ENCODE results near the gene ZNF318. TPM values are rescaled to one million over a fixed set of nuclear protein-coding genes. Genes with fewer than 3 reads are reported as not detected.
"Not testable (repeated sequence)": the region's sequence is repeated elsewhere in the genome, so short reads cannot be mapped to it uniquely, and the experiment has no call there.

Gene ZNF318
- total and polyA plus RNA-seq, 2 donors (not counting 1 experiment from before 2014, with no cell fraction given), result 79.7 to 91.8 TPM

- ChIA-PET POLR2A (interaction anchor here (0.7 to 1.9 kb wide), 2 partner anchors 10 to 14 kb away, joined by 3 to 5 read pairs; no protein-coding TSS in a partner anchor), CTCF (interaction anchor here (1.6 kb wide), 1 partner anchor 25 kb away, joined by 4 read pairs; no protein-coding TSS in a partner anchor)
- Histone ChIP-seq H3K27ac (ENCODE audit: low read length in 2 of 2) (no peak overlapping the region), H3K4me3 (ENCODE audit: control extremely low read depth in 1 of 5, extremely low read depth in 1 of 5, insufficient read depth in 1 of 5, low read depth in 2 of 5, low read length in 4 of 5) (no peak overlapping the region), H3K4me2 (replicated peaks; ENCODE audit: low read depth, low read length, poor library complexity, severe bottlenecking) (no peak overlapping the region), H3K9me3 (ENCODE audit: control extremely low read depth in 1 of 3, control insufficient read depth in 2 of 3, insufficient read depth in 1 of 3, low read length in 2 of 3) (no peaks in the 10 kb centered on the region), H3K27me3 (replicated peaks in 1 of 4; ENCODE audit: control extremely low read depth in 1 of 4, control insufficient read depth in 3 of 4, insufficient read depth in 4 of 4, low read length in 3 of 4) (no peaks in the 10 kb centered on the region), H3K36me3 (replicated peaks in 1 of 2; ENCODE audit: control extremely low read depth in 1 of 2, control insufficient read depth in 1 of 2, extremely low read depth in 1 of 2, insufficient read depth in 2 of 2, low read length in 1 of 2) (no peaks in the 10 kb centered on the region), H3K79me2 (ENCODE audit: control insufficient read depth, insufficient read depth, low read length) (peaks cover 18% of the 10 kb centered on the region), H3K9ac (ENCODE audit: low read length) (no peak overlapping the region), H3K4me1 (ENCODE audit: control insufficient read depth in 2 of 2, insufficient read depth in 2 of 2, low read length in 2 of 2) (peaks cover 69 to 70% of the 10 kb centered on the region in 2 donors), H4K20me1 (ENCODE audit: control insufficient read depth, insufficient read depth, low read length, poor library complexity, severe bottlenecking) (no peaks in the 10 kb centered on the region), H2AFZ (ENCODE audit: insufficient read depth, low read depth, low read length, poor library complexity, severe bottlenecking) (no peak overlapping the region)
- ATAC-seq (ENCODE audit: low read depth) (no peak), DNase-seq (no peak)
- WGBS (ENCODE audit: insufficient coverage), result 89% methylated on average over 3 of the region's 5 CpGs
- Mint-ChIP-seq H3K4me1 (peaks cover 59% of the 10 kb centered on the region), H3K27ac (no peak overlapping the region), H3K4me3 (no peak overlapping the region), H3K27me3 (no peaks in the 10 kb centered on the region), H3K9me3 (ENCODE audit: insufficient read depth) (no peaks in the 10 kb centered on the region)
- no peak for TF ChIP-seq CTCF (IDR thresholded peaks at IDR 0.05)
- TF ChIP-seq EZH2 (IDR thresholded peaks at IDR 0.05; ENCODE audit: borderline replicate concordance, insufficient read depth, low read depth, low read length, poor library complexity, severe bottlenecking), result no peak
- intact Hi-C loops (cut with micrococcal nuclease), result no loop called here
These were observed 3.9 kb upstream of the ZNF318 start for GRCh38 chr6:43373252-43373875.

- H2AFZ ChIP-seq (ENCODE audit: insufficient read depth, low read depth, low read length, poor library complexity, severe bottlenecking), result peak overlapping the region; percentile 96
- peaks cover 68 to 72% of the 10 kb centered on the region in 2 donors for H3K4me1 ChIP-seq (ENCODE audit: control insufficient read depth in 2 of 2, insufficient read depth in 2 of 2, low read length in 2 of 2)
- DNase-seq; intact Hi-C loops (cut with micrococcal nuclease); ATAC-seq (ENCODE audit: low read depth); H3K9me3 Mint-ChIP-seq (ENCODE audit: insufficient read depth); H3K36me3 ChIP-seq (replicated peaks in 1 of 2; ENCODE audit: control extremely low read depth in 1 of 2, control insufficient read depth in 1 of 2, extremely low read depth in 1 of 2, insufficient read depth in 2 of 2, low read length in 1 of 2); H3K9me3 ChIP-seq (ENCODE audit: control extremely low read depth in 1 of 3, control insufficient read depth in 2 of 3, insufficient read depth in 1 of 3, low read length in 2 of 3); H3K27me3 Mint-ChIP-seq; H3K27me3 ChIP-seq (replicated peaks in 1 of 4; ENCODE audit: control extremely low read depth in 1 of 4, control insufficient read depth in 3 of 4, insufficient read depth in 4 of 4, low read length in 3 of 4): not testable (repeated sequence)
- peak overlapping the region; percentile 92 to 94 for H3K27ac ChIP-seq (ENCODE audit: low read length in 2 of 2)
- ChIA-PET CTCF (interaction anchor here (0.7 to 6.9 kb wide), 11 partner anchors 10 to 137 kb away, joined by 3 to 54 read pairs (median 7); partner anchors contain the start of genes ABCC10 and CRIP3), POLR2A (interaction anchor here (0.7 to 4.6 kb wide), 9 partner anchors 8 to 123 kb away, joined by 3 to 56 read pairs (median 8); partner anchors contain the start of gene ABCC10)
- WGBS (ENCODE audit: insufficient coverage), result 40% methylated on average over 13 of the region's 16 CpGs
- peak overlapping the region; percentile 50 to 91 (median 88) for H3K4me3 ChIP-seq (ENCODE audit: control extremely low read depth in 1 of 5, extremely low read depth in 1 of 5, insufficient read depth in 1 of 5, low read depth in 2 of 5, low read length in 4 of 5)
- Mint-ChIP-seq H3K27ac (peak overlapping the region; percentile 97), H3K4me3 (peak overlapping the region; percentile 91), H3K4me1 (peaks cover 70% of the 10 kb centered on the region)
- peak overlapping the region; percentile 90 for H3K9ac ChIP-seq (ENCODE audit: low read length)
- peaks cover 45% of the 10 kb centered on the region for H3K79me2 ChIP-seq (ENCODE audit: control insufficient read depth, insufficient read depth, low read length)
- H3K4me2 ChIP-seq (replicated peaks; ENCODE audit: low read depth, low read length, poor library complexity, severe bottlenecking), result peak overlapping the region; percentile 94
- peaks cover 22% of the 10 kb centered on the region for H4K20me1 ChIP-seq (ENCODE audit: control insufficient read depth, insufficient read depth, low read length, poor library complexity, severe bottlenecking)
These were observed 645 bp upstream of the ZNF318 start for GRCh38 chr6:43370003-43370580.

Measured in B cell (primary cell).